Coronary artery (tissue), 2 donors: Measurements from ENCODE around the gene P4HA2.

Source experiments
- DNase-seq: peaks from one replicate; pipeline ENCODE4 v3.0.0-alpha.2; 2017; ENCODE audit warnings: low spot score
- H3K27ac ChIP-seq, 2 donors: fragments of 200-600 bp; sonication (generic); one replicate each; pipeline ENCODE4 v1.5.1; 2016 to 2019
- H3K4me3 ChIP-seq: fragments of 200-600 bp; sonication (generic); 2 replicates; pipeline ENCODE4 v1.5.1; 2016; ENCODE audit warnings: mild to moderate bottlenecking, moderate library complexity
- CTCF ChIP-seq: fragments of 200-600 bp; sonication (generic); IDR thresholded peaks from one replicate; pipeline ENCODE4 v1.5.1; 2019; ENCODE audit warnings: antibody characterized with exemption

P4HA2 gene

DNA sequence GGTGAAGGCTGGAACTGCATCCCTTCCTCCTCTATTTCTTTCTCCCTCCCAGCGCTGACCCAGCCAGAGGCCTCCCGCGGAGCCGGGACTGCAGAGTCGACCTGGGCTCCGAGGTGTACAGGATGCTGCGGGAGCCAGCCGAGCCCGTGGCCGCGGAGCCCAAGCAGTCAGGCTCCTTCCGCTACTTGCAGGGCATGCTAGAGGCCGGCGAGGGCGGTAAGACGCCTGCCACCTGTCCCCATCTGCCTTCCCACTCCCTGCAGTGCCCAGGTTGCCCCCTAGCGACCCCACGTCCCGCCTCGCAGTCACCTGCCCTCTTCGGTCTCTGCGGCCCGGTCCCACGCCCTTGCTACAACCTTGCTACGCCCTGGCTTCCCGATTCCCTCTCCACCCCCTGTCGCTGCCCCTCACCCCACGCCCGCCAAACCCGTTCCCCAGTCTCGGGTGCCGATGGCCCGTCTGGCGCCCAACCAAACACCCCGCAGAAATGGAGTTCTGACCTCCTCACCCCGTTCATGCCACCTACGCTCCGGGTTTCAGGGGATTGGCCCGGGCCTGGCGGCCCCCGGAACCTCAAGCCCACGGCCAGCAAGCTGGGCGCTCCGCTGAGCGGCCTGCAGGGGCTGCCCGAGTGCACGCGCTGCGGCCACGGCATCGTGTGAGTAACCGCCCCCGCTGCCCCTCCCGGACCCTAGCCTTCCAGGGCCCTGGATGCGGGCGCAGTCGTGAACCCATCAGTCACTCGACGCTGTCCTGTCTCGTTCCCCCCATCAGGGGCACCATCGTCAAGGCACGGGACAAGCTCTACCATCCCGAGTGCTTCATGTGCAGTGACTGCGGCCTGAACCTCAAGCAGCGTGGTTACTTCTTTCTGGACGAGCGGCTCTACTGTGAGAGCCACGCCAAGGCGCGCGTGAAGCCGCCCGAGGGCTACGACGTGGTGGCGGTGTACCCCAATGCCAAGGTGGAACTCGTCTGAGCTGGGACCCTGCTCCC, 43.9 kb upstream of the P4HA2 start:
- no peak for TF ChIP-seq CTCF
- Histone ChIP-seq H3K27ac (no peak overlapping the region), H3K4me3 (no peak overlapping the region)
- peak; percentile 74 for DNase-seq

GRCh38 chr5:132270706-132271105, 43.1 kb upstream of the P4HA2 start:
- no peak for TF ChIP-seq CTCF
- H3K27ac ChIP-seq, result peak overlapping the region in 1 of 2 donors; percentile 31

DNA sequence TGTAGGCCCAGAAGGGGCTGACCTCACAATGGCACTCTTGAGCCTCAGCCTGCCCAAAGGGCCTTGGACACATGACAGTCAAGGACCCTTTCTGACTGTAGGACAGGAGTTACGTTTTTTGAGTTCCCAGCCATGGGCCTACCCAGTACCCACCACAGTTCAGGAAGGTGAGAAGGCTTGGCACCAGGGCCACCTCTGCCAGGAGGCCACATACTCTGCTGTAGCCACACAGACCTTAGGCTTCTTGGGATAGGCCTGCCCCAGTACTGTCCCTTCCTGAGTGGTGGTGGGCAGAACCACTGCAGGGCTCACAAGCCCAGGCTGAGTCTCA, 42.6 kb upstream of the P4HA2 start:
- Histone ChIP-seq H3K4me3 (no peak overlapping the region), H3K27ac (no peak overlapping the region)
- no peak for DNase-seq
- no peak for TF ChIP-seq CTCF

More at GRCh38 chr5:132270706-132271105, 43.1 kb upstream of the P4HA2 start:
- DNase-seq, result no peak
- no peak overlapping the region for H3K4me3 ChIP-seq

DNA sequence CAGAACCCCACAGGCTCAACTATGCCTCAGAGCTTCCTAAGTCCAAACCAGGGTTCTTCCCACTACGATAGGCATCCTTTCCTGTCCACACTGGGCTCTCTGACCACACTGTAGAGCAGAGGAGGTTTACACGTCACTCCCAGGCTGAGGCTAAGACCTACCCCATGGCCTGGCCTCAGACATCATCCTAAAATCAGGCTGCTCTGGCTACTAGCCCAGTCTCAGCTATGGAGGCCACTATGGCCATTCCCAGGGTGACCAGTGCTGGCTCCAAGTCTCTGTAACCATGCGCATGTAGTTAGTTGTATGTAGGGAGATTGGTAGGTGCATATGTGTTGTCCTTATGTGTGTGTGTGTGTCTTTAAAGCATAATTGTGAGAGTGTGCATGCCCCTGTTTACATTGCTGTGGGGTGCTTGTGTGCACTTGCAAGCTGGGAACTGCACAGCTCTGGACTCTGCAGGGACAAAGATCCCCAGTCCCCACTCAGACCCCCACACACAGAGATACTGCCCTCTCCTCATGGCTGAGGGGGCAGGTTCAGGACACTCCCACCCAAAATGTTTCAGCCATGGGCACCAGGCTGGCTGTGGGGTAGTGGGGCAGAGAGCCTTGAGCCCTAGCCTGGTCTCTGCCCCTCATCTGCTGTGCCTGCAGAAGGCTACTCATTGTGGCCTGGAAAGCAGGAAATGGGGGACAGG, 42.1 kb upstream of the P4HA2 start:
- DNase-seq, result no peak
- TF ChIP-seq CTCF, result no peak
- peak overlapping the region in 1 of 2 donors; percentile 94 for H3K27ac ChIP-seq
- H3K4me3 ChIP-seq, result no peak overlapping the region

- Histone ChIP-seq H3K27ac (peak overlapping the region in 1 of 2 donors; percentile 94), H3K4me3 (no peak overlapping the region)
- peak; percentile 75 for DNase-seq
- no peak for TF ChIP-seq CTCF
Observed at GRCh38 chr5:132268769-132269551, 41.3 kb upstream of the P4HA2 start.

- Histone ChIP-seq H3K27ac (peak overlapping the region in 1 of 2 donors; percentile 94), H3K4me3 (no peak overlapping the region)
- no peak for DNase-seq
- no peak for TF ChIP-seq CTCF
Observed at GRCh38 chr5:132267931-132268768, 40.5 kb upstream of the P4HA2 start.
